Natural killer cell (primary cell): ENCODE data around the gene ATP11A. TPM values are rescaled to one million over a fixed set of nuclear protein-coding genes. Genes with fewer than 3 reads are reported as not detected.

Experiments
- ATAC-seq, 3 donors: fragments of 150-1000 bp in 2 of 3; fragments of 200-7000 bp in 1 of 3; cut with Tn5 transposase; 1 replicate in 1 of 3; 2 replicates in 2 of 3; pipeline ENCODE4 v1.10.0; 2021; ENCODE audit warnings: mild to moderate bottlenecking in 2 of 3, moderate library complexity in 2 of 3
- DNase-seq, 2 donors: peaks; one replicate each; pipeline versions ENCODE4 v3.0.0 to v3.0.0-alpha.2; 2013 to 2021; ENCODE audit warnings: mixed read lengths in 1 of 2
- H3K27ac ChIP-seq: one replicate; pipeline ENCODE4 v1.5.1; 2013; ENCODE audit warnings: mild to moderate bottlenecking, low read length
- H3K27me3 ChIP-seq: one replicate; pipeline ENCODE4 v1.6.1; 2013; ENCODE audit warnings: low read length; ENCODE audit not compliant: control insufficient read depth, insufficient read depth
- H3K36me3 ChIP-seq: one replicate; pipeline ENCODE4 v1.6.1; 2013; ENCODE audit warnings: low read length; ENCODE audit not compliant: control insufficient read depth, insufficient read depth
- H3K4me1 ChIP-seq: one replicate; pipeline ENCODE4 v1.6.1; 2013; ENCODE audit warnings: low read length; ENCODE audit not compliant: control insufficient read depth, insufficient read depth
- H3K4me3 ChIP-seq: one replicate; pipeline ENCODE4 v1.5.1; 2013; ENCODE audit warnings: low read length
- H3K9me3 ChIP-seq: one replicate; pipeline ENCODE4 v1.6.1; 2013; ENCODE audit warnings: low read length; ENCODE audit not compliant: control insufficient read depth, insufficient read depth
- H3K27ac Mint-ChIP-seq, 2 donors: one replicate each; pipeline ENCODE4 v1.8.0; 2022; ENCODE audit warnings: mild to moderate bottlenecking in 2 of 2, mixed read lengths in 2 of 2, moderate library complexity in 1 of 2
- H3K27me3 Mint-ChIP-seq, 2 donors: one replicate each; pipeline ENCODE4 v1.8.0; 2022; ENCODE audit warnings: low read depth in 2 of 2, mixed read lengths in 2 of 2
- H3K36me3 Mint-ChIP-seq: one replicate; pipeline ENCODE4 v1.8.0; 2022; ENCODE audit warnings: mixed read lengths
- H3K4me1 Mint-ChIP-seq, 2 donors: one replicate each; pipeline ENCODE4 v1.8.0; 2022; ENCODE audit warnings: mixed read lengths in 2 of 2
- H3K4me3 Mint-ChIP-seq: one replicate; pipeline ENCODE4 v1.8.0; 2022; ENCODE audit warnings: mild to moderate bottlenecking, moderate library complexity, mixed read lengths
- H3K9me3 Mint-ChIP-seq, 2 donors: one replicate each; pipeline ENCODE4 v1.8.0; 2022; ENCODE audit warnings: mixed read lengths in 2 of 2
- CTCF ChIP-seq: fragments of 200-600 bp; IDR thresholded peaks from one replicate; pipeline ENCODE4 v1.8.0; 2022; ENCODE audit warnings: antibody characterized with exemption
- WGBS: methylation state at CpG from one replicate; pipeline ENCODE4 v1.1.7; 2013; ENCODE audit warnings: missing lambda C conversion rate; ENCODE audit not compliant: insufficient coverage; 5-methylcytosine and 5-hydroxymethylcytosine counted together
- intact Hi-C: fragments of 100-400 bp; cut with micrococcal nuclease; formaldehyde crosslinking; loops from one replicate; pipeline ENCODE4 v1.14.2; 2022
- total RNA-seq, 4 donors: library from RNA; stranded (reverse); fragments of 120-200 nt in 1 of 4; gene quantifications; one replicate each; pipeline versions ENCODE4 v1.2.3 to v1.2.4, GENCODE V29; 2013 to 2022

Gene ATP11A
- total RNA-seq, 3 donors from 2014 or later (not counting 1 experiment from before 2014, with no cell fraction given): 47.1 to 68.6 (median 50.7) TPM

DNA sequence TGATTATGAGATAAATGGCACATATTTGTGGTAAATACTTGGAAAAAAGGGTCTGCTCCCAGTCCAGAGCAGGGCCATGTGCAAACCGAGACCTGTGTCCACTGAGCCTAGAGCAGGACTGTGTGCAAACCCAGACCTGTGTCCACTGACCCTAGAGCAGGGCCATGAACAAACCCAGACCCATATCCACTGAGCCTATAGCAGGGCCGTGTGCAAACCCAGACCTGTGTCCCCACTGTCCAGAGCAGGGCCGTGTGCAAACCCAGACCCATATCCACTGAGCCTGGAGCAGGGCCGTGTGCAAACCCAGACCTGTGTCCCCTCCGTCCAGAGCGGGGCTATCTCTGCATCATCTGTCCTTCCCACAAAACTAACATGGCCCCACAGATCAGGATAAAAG is 136.0 kb downstream of the ATP11A start:
- no peak overlapping the region for H3K27ac ChIP-seq
- no peak for TF ChIP-seq CTCF
- no peak overlapping the region for H3K4me3 ChIP-seq
- no peaks in the 10 kb centered on the region for H3K4me1 ChIP-seq
- no peak overlapping the region for H3K27ac Mint-ChIP-seq
- H3K9me3 Mint-ChIP-seq: no peaks in the 10 kb centered on the region
- H3K36me3 Mint-ChIP-seq: peaks cover 17% of the 10 kb centered on the region
- no peaks in the 10 kb centered on the region for H3K4me1 Mint-ChIP-seq
- H3K4me3 Mint-ChIP-seq: no peak overlapping the region
- H3K9me3 ChIP-seq: no peaks in the 10 kb centered on the region
- peaks cover 20% of the 10 kb centered on the region for H3K36me3 ChIP-seq
- 95% methylated on average over 6 of the region's 6 CpGs for WGBS
- no peaks in the 10 kb centered on the region for H3K27me3 Mint-ChIP-seq
- DNase-seq (no peak), ATAC-seq (no peak)
- intact Hi-C loops: no loop called here
- H3K27me3 ChIP-seq: no peaks in the 10 kb centered on the region

DNA sequence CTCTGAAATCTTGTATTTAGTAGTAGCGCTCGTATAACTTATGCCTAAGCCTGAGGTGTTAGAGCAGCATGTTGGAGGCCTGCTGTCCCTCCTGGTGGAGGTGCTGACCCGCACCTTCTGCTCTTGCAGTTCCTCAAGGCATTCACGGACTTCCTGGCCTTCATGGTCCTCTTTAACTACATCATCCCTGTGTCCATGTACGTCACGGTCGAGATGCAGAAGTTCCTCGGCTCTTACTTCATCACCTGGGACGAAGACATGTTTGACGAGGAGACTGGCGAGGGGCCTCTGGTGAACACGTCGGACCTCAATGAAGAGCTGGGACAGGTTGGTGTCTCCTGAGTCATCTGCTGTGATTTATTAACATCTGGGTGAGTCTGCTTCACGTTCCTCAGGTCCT is 136.7 kb downstream of the ATP11A start:
- H3K4me3 ChIP-seq: no peak overlapping the region
- H3K36me3 ChIP-seq: peaks cover 25% of the 10 kb centered on the region
- intact Hi-C loops: no loop called here
- no peak for TF ChIP-seq CTCF
- H3K27ac ChIP-seq: no peak overlapping the region
- H3K27ac Mint-ChIP-seq: no peak overlapping the region
- DNase-seq (no peak), ATAC-seq (no peak)
- WGBS: 96% methylated on average over 14 of the region's 14 CpGs
- H3K4me1 Mint-ChIP-seq: no peaks in the 10 kb centered on the region
- no peaks in the 10 kb centered on the region for H3K9me3 Mint-ChIP-seq
- H3K9me3 ChIP-seq: no peaks in the 10 kb centered on the region
- H3K4me1 ChIP-seq: no peaks in the 10 kb centered on the region
- H3K4me3 Mint-ChIP-seq: no peak overlapping the region
- no peaks in the 10 kb centered on the region for H3K27me3 Mint-ChIP-seq
- H3K27me3 ChIP-seq: no peaks in the 10 kb centered on the region
- H3K36me3 Mint-ChIP-seq: peaks cover 17% of the 10 kb centered on the region

DNA sequence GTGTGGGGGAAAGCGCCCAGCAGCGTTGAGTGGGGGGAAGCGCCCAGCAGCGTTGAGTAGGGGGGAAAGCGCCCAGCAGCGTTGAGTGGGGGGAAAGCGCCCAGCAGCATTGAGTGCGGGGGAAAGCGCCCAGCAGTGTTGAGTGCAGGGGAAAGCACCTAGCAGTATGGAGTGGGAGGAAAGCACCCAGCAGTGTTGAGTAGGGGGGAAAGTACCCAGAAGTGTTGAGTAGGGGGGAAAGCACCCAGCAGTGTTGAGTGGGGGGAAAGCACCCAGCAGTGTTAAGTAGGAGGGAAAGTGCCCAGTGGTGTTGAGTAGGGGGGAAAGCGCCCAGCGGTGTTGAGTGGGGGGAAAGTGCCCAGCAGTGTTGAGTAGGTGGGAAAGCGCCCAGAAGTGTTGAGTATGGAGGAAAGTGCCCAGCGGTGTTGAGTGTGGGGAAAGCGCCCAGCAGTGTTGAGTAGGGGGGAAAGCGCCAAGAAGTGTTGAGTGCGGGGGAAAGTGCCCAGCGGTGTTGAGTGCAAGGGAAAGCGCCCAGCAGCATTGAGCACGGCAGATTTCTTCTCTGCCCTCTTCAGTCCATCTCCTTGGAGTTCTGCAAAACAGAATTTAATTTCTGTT is 138.4 kb downstream of the ATP11A start:
- Mint-ChIP-seq H3K4me3 (no peak overlapping the region), H3K9me3 (no peaks in the 10 kb centered on the region), H3K36me3 (peaks cover 17% of the 10 kb centered on the region), H3K4me1 (no peaks in the 10 kb centered on the region), H3K27ac (no peak overlapping the region), H3K27me3 (no peaks in the 10 kb centered on the region)
- Histone ChIP-seq H3K4me3 (no peak overlapping the region), H3K27ac (no peak overlapping the region), H3K9me3 (no peaks in the 10 kb centered on the region), H3K36me3 (peaks cover 37% of the 10 kb centered on the region), H3K27me3 (no peaks in the 10 kb centered on the region), H3K4me1 (no peaks in the 10 kb centered on the region)
- WGBS: 87% methylated on average over 19 of the region's 19 CpGs
- ATAC-seq (no peak), DNase-seq (no peak)
- TF ChIP-seq CTCF: no peak
- intact Hi-C loops: no loop called here

GRCh38 chr13:112828756-112829155 is 138.9 kb downstream of the ATP11A start:
- no peak overlapping the region for H3K27ac ChIP-seq
- no peak for TF ChIP-seq CTCF
- H3K9me3 Mint-ChIP-seq: no peaks in the 10 kb centered on the region
- H3K27me3 Mint-ChIP-seq: no peaks in the 10 kb centered on the region
- no peak for DNase-seq
- peaks cover 40% of the 10 kb centered on the region for H3K36me3 ChIP-seq
- no peak for ATAC-seq
- H3K4me3 Mint-ChIP-seq: no peak overlapping the region
- no peaks in the 10 kb centered on the region for H3K9me3 ChIP-seq
- H3K4me3 ChIP-seq: no peak overlapping the region
- H3K36me3 Mint-ChIP-seq: peaks cover 17% of the 10 kb centered on the region
- H3K4me1 ChIP-seq: no peaks in the 10 kb centered on the region
- no peaks in the 10 kb centered on the region for H3K4me1 Mint-ChIP-seq
- H3K27me3 ChIP-seq: no peaks in the 10 kb centered on the region
- 95% methylated on average over 15 of the region's 15 CpGs for WGBS
- H3K27ac Mint-ChIP-seq: no peak overlapping the region
- intact Hi-C loops: no loop called here
